GM12801 (cell line): ENCODE data around the gene MRM2.

ENCODE experiments used
- CTCF ChIP-seq: IDR thresholded peaks from one replicate; pipeline ENCODE4 v1.5.1; 2011; ENCODE audit warnings: control low read depth; ENCODE audit not compliant: insufficient read length; ENCODE audit errors: extremely low read depth

Gene MRM2

GRCh38 chr7:2231992-2232765 lies 9.8 kb downstream of the MRM2 start:
- TF ChIP-seq CTCF, result no peak

GRCh38 chr7:2230882-2231281 lies 11.1 kb downstream of the MRM2 start:
- no peak for TF ChIP-seq CTCF

- TF ChIP-seq CTCF, result no peak
These were observed 11.8 kb downstream of the MRM2 start for GRCh38 chr7:2230226-2230625.

GRCh38 chr7:2229467-2229866 lies 12.5 kb downstream of the MRM2 start:
- no peak for TF ChIP-seq CTCF

- TF ChIP-seq CTCF, result no peak
These were observed 13.1 kb downstream of the MRM2 start for GRCh38 chr7:2228921-2229320.

GRCh38 chr7:2227699-2228098 lies 14.3 kb downstream of the MRM2 start:
- TF ChIP-seq CTCF, result no peak

- TF ChIP-seq CTCF, result no peak
These were observed 16.2 kb downstream of the MRM2 start for GRCh38 chr7:2225830-2226229.
